A549 (cell line): ENCODE measurements around the gene ERCC6L. TPM values are rescaled to one million over a fixed set of nuclear protein-coding genes. Genes with fewer than 3 reads are reported as not detected.

ENCODE experiments used
- ATAC-seq, 2 experiments: fragments of 200-7000 bp in 1 of 2; fragments of >200 bp in 1 of 2; cut with Nextera tagmentation in 1 of 2; cut with Tn5 transposase in 1 of 2; 3 replicates each; pipeline versions ENCODE4 v1.8.0 to v1.9.1; 2018 to 2020; ENCODE audit warnings: mild to moderate bottlenecking in 1 of 2, moderate library complexity in 1 of 2
- CTCF ChIA-PET: fragments of 300-600 bp; sonication (Branson Sonifier 250); formaldehyde crosslinking; extraction: SDS; loops from one replicate; lab custom pipeline; 2021; ENCODE audit warnings: antibody characterized with exemption, inconsistent platforms; lab: Yijun Ruan, JAX
- POLR2A ChIA-PET: fragments of 350-600 bp; formaldehyde crosslinking; extraction: SDS; loops from one replicate; lab custom pipeline; 2021; ENCODE audit warnings: antibody characterized with exemption, inconsistent platforms; lab: Yijun Ruan, JAX
- DNase-seq, 2 experiments: peaks; one replicate each; pipeline versions ENCODE4 v3.0.0 to v3.0.0-alpha.2; 2011 to 2016; ENCODE audit warnings: low read depth in 1 of 2, low spot score in 1 of 2
- FAIRE-seq: peaks from 2 replicates; lab custom pipeline; 2011; peaks lifted over from hg19 to GRCh38; lab: Jason Lieb, UNC
- H3K27ac ChIP-seq, 2 experiments: fragments of >200 bp; sonication (Bioruptor Twin); formaldehyde crosslinking; 3 replicates each; pipeline ENCODE4 v1.5.1; 2016 to 2017
- H3K4me1 ChIP-seq: fragments of >200 bp; sonication (Bioruptor Twin); formaldehyde crosslinking; 3 replicates; pipeline ENCODE4 v1.6.1; 2016
- H3K4me2 ChIP-seq: fragments of >200 bp; sonication (Bioruptor Twin); formaldehyde crosslinking; 3 replicates; pipeline ENCODE4 v1.6.1; 2016
- H3K4me3 ChIP-seq: fragments of >200 bp; sonication (Bioruptor Twin); formaldehyde crosslinking; 3 replicates; pipeline ENCODE4 v1.5.1; 2016
- H3K9me3 ChIP-seq: fragments of >200 bp; sonication (Bioruptor Twin); formaldehyde crosslinking; 3 replicates; pipeline ENCODE4 v1.6.1; 2016
- BCL3 ChIP-seq: fragments of >200 bp; sonication (Bioruptor Twin); formaldehyde crosslinking; IDR thresholded peaks from 3 replicates; pipeline ENCODE4 v1.6.1; 2016
- BHLHE40 ChIP-seq: IDR thresholded peaks from 2 replicates; pipeline ENCODE4 v1.6.1; 2012; ENCODE audit warnings: low read depth, low read length, inconsistent platforms
- CBX2 ChIP-seq: fragments of 200-600 bp; sonication (generic); IDR thresholded peaks from 2 replicates; pipeline ENCODE4 v1.6.1; 2016; ENCODE audit warnings: low read depth, mild to moderate bottlenecking, borderline replicate concordance
- CEBPB ChIP-seq, 2 experiments: fragments of >200 bp in 1 of 2; sonication (Bioruptor Twin) in 1 of 2; formaldehyde crosslinking in 1 of 2; IDR thresholded peaks; 2 replicates each; pipeline ENCODE4 v1.6.1; 2012 to 2016
- CHD2 ChIP-seq: fragments of 150-350 bp; IDR thresholded peaks from 2 replicates; pipeline ENCODE4 v1.6.1; 2014; ENCODE audit warnings: low read length; ENCODE audit not compliant: partially characterized antibody
- EHMT2 ChIP-seq: fragments of 200-600 bp; sonication (generic); IDR thresholded peaks from 2 replicates; pipeline ENCODE4 v1.6.1; 2016; ENCODE audit warnings: antibody characterized with exemption, low read depth, mild to moderate bottlenecking, moderate library complexity
- ELK1 ChIP-seq: fragments of 150-350 bp; IDR thresholded peaks from 2 replicates; pipeline ENCODE4 v1.6.1; 2014; ENCODE audit warnings: low read depth, mild to moderate bottlenecking, low read length
- EP300 ChIP-seq, 2 experiments: fragments of >200 bp; sonication (Bioruptor Twin); formaldehyde crosslinking; IDR thresholded peaks; 2 replicates in 1 of 2; 3 replicates in 1 of 2; pipeline ENCODE4 v1.6.1; 2016 to 2017
- ESRRA ChIP-seq: fragments of 150-350 bp; IDR thresholded peaks from 2 replicates; pipeline ENCODE4 v1.6.1; 2014; ENCODE audit warnings: mild to moderate bottlenecking, low read length, borderline replicate concordance
- HMGXB4 ChIP-seq: fragments of 250-450 bp; sonication (Bioruptor Pico); IDR thresholded peaks from 2 replicates; pipeline ENCODE4 v1.5.0; 2021; ENCODE audit warnings: mild to moderate bottlenecking, moderate library complexity, borderline replicate concordance
- HOXB5 ChIP-seq: fragments of 250-450 bp; sonication (Bioruptor Pico); IDR thresholded peaks from 2 replicates; pipeline ENCODE4 v1.5.0; 2020; ENCODE audit warnings: mild to moderate bottlenecking, moderate library complexity
- JUN ChIP-seq, 2 experiments: fragments of >200 bp; sonication (Bioruptor Twin); formaldehyde crosslinking; IDR thresholded peaks; 2 replicates in 1 of 2; 3 replicates in 1 of 2; pipeline ENCODE4 v1.6.1; 2016 to 2017
- KDM1A ChIP-seq: fragments of 200-600 bp; sonication (generic); IDR thresholded peaks from 2 replicates; pipeline ENCODE4 v1.6.1; 2016; ENCODE audit warnings: low read depth, mild to moderate bottlenecking
- MAFK ChIP-seq: fragments of 450-650 bp; IDR thresholded peaks from 2 replicates; pipeline ENCODE4 v1.6.1; 2014; ENCODE audit not compliant: partially characterized antibody
- MAX ChIP-seq: IDR thresholded peaks from 2 replicates; pipeline ENCODE4 v1.6.1; 2012
- MYC ChIP-seq: IDR thresholded peaks from 2 replicates; pipeline ENCODE4 v1.6.1; 2012; ENCODE audit warnings: mild to moderate bottlenecking, inconsistent platforms, low read length, improper control_type of control experiment, borderline replicate concordance
- PBX3 ChIP-seq: IDR thresholded peaks from 2 replicates; pipeline ENCODE4 v1.6.1; 2012
- RARB ChIP-seq: fragments of 250-450 bp; sonication (Bioruptor Pico); IDR thresholded peaks from 2 replicates; pipeline ENCODE4 v1.8.0; 2021; ENCODE audit warnings: mild to moderate bottlenecking, moderate library complexity
- RCOR1 ChIP-seq: fragments of 150-350 bp; IDR thresholded peaks from 2 replicates; pipeline ENCODE4 v1.6.1; 2014; ENCODE audit warnings: antibody characterized with exemption, low read length, low read depth
- RNF2 ChIP-seq: fragments of 200-600 bp; sonication (generic); IDR thresholded peaks from 2 replicates; pipeline ENCODE4 v1.6.1; 2016; ENCODE audit warnings: low read depth, mild to moderate bottlenecking, antibody characterized with exemption, moderate library complexity, borderline replicate concordance
- ZC3H11A ChIP-seq: fragments of 450-650 bp; IDR thresholded peaks from 2 replicates; pipeline ENCODE4 v1.6.1; 2014; ENCODE audit warnings: antibody characterized with exemption, mild to moderate bottlenecking
- ZFP36 ChIP-seq: fragments of 450-650 bp; IDR thresholded peaks from 2 replicates; pipeline ENCODE4 v1.6.1; 2014; ENCODE audit warnings: borderline replicate concordance; ENCODE audit not compliant: partially characterized antibody
- ZNF302 ChIP-seq: fragments of 250-450 bp; sonication (Bioruptor Pico); IDR thresholded peaks from 2 replicates; pipeline ENCODE4 v1.9.0; 2021; ENCODE audit warnings: inconsistent platforms, mild to moderate bottlenecking, moderate library complexity
- WGBS: methylation state at CpG from one replicate; pipeline ENCODE4 v1.1.6; 2017; ENCODE audit errors: missing lambda C conversion rate; 5-methylcytosine and 5-hydroxymethylcytosine counted together
- polyA plus RNA-seq, 4 experiments: library from polyadenylated mRNA; depleted of rRNA in 3 of 4; stranded (reverse); fragments of >200 nt; fragmentation: RNase III in 1 of 4; extraction: RNeasy Plus Mini Kit Qiagen cat#74134 plus additional on column Dnase treatment in 1 of 4; gene quantifications; 2 replicates in 3 of 4; 3 replicates in 1 of 4; pipeline ENCODE4 v1.2.3, GENCODE V29; 2011 to 2017

The ERCC6L gene
- polyA plus RNA-seq, 2 of the 4 experiments (the other 2 are of a cell fraction): 10.4 to 13.5 TPM

- H3K27ac ChIP-seq: no peak overlapping the region
- ChIA-PET POLR2A (no interaction called here), CTCF (no interaction called here)
- peak; percentile 98 for FAIRE-seq
- H3K4me2 ChIP-seq: no peak overlapping the region
- WGBS: 96% methylated on average over 3 of the region's 3 CpGs
- peaks cover 18% of the 10 kb centered on the region for H3K4me1 ChIP-seq
- no peak overlapping the region for H3K4me3 ChIP-seq
- no peaks in the 10 kb centered on the region for H3K9me3 ChIP-seq
- TF ChIP-seq RCOR1 (no peak), ZNF302 (no peak), BHLHE40 (no peak), MAX (no peak), EHMT2 (no peak), RNF2 (no peak), BCL3 (no peak), ZFP36 (no peak), KDM1A (no peak), ZC3H11A (no peak), RARB (CRISPR knock-in tag) (no peak), ESRRA (no peak), CEBPB (IDR thresholded peaks at IDR 0.05) (no peak), MAFK (no peak), JUN (IDR thresholded peaks at IDR 0.05) (no peak), CHD2 (no peak)
- DNase-seq: no peak
- no peak for ATAC-seq
Observed at GRCh38 chrX:72265263-72265662, 26.4 kb upstream of the ERCC6L start.

- peaks cover 15% of the 10 kb centered on the region for H3K4me1 ChIP-seq
- H3K4me2 ChIP-seq: no peak overlapping the region
- no peaks in the 10 kb centered on the region for H3K9me3 ChIP-seq
- CTCF ChIA-PET: interaction anchor here (0.5 to 1.9 kb wide), 2 partner anchors 11 to 17 kb away, joined by 3 to 5 read pairs; no protein-coding TSS in a partner anchor
- WGBS: 66% methylated on average over 7 of the region's 7 CpGs
- H3K4me3 ChIP-seq: no peak overlapping the region
- no peak for DNase-seq
- ATAC-seq: no peak
- POLR2A ChIA-PET: interaction anchor here (1.9 kb wide), 1 partner anchor 15 kb away, joined by 5 read pairs; the partner anchor contains the start of gene RPS4X
- TF ChIP-seq EP300 (IDR thresholded peaks at IDR 0.05) (no peak), HMGXB4 (CRISPR knock-in tag) (no peak), HOXB5 (CRISPR knock-in tag) (no peak), PBX3 (no peak), MYC (no peak)
- FAIRE-seq: no peak
- no peak overlapping the region for H3K27ac ChIP-seq
Observed at GRCh38 chrX:72262077-72262476, 23.2 kb upstream of the ERCC6L start.

- DNase-seq (no peak), FAIRE-seq (no peak), ATAC-seq (no peak)
- CTCF ChIA-PET: interaction anchor here (0.7 to 1.3 kb wide), 3 partner anchors 12 to 71 kb away, joined by 4 to 6 read pairs (median 5); partner anchors contain the start of gene RPS4X
- no peak overlapping the region for H3K4me3 ChIP-seq
- H3K27ac ChIP-seq: no peak overlapping the region
- 92% methylated on average over 4 of the region's 4 CpGs for WGBS
- H3K4me1 ChIP-seq: peaks cover 15% of the 10 kb centered on the region
- H3K4me2 ChIP-seq: no peak overlapping the region
- POLR2A ChIA-PET: interaction anchor here (1.3 kb wide), 1 partner anchor 17 kb away, joined by 4 read pairs; the partner anchor contains the start of gene RPS4X
- H3K9me3 ChIP-seq: no peaks in the 10 kb centered on the region
- no peak for TF ChIP-seq KDM1A
- TF ChIP-seq BCL3: no peak
- TF ChIP-seq ELK1: no peak
- TF ChIP-seq CBX2: no peak
- no peak for TF ChIP-seq PBX3
- TF ChIP-seq BHLHE40: no peak
Observed at GRCh38 chrX:72260448-72260847, 21.6 kb upstream of the ERCC6L start.
